ENCODE measurements around the gene HINT3.
A peak's percentile ranks its signal among the peaks of the same experiment; 100 is the strongest.
"Not testable (repeated sequence)": the region's sequence is repeated elsewhere in the genome, so short reads cannot be mapped to it uniquely, and the experiment has no call there.

The HINT3 gene

DNA sequence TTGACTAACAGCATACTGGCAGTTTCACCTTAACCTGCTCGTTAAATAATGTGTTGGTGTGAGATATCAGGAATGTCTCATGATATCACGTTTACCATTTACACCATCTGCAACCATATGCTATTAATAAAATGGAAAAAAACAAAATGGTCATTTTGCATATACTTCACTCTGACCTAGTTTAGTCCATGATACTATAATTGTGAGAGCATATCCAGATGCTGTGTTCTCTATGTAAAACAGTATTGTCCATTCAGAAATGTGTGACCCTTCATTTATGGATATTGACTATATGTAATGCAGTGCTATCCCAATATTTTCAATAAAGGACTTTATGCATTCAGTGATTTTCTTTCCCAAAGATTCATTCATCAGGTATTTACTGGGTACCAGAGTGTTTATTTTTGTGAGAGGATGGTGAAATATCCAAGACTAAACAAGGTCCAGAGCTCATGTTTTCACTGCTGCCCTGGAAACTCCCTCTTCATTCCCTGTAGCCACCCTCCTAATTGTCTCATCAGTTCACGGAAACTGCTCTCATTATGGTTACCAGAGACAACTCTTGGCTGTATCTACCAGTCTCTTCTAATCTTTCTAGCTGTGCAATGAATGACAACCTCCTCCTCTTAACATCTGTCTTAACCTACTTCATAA is 25.7 kb upstream of the HINT3 start:
- TF ChIP-seq, protein P1, sequence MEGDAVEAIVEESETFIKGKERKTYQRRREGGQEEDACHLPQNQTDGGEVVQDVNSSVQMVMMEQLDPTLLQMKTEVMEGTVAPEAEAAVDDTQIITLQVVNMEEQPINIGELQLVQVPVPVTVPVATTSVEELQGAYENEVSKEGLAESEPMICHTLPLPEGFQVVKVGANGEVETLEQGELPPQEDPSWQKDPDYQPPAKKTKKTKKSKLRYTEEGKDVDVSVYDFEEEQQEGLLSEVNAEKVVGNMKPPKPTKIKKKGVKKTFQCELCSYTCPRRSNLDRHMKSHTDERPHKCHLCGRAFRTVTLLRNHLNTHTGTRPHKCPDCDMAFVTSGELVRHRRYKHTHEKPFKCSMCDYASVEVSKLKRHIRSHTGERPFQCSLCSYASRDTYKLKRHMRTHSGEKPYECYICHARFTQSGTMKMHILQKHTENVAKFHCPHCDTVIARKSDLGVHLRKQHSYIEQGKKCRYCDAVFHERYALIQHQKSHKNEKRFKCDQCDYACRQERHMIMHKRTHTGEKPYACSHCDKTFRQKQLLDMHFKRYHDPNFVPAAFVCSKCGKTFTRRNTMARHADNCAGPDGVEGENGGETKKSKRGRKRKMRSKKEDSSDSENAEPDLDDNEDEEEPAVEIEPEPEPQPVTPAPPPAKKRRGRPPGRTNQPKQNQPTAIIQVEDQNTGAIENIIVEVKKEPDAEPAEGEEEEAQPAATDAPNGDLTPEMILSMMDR (IDR thresholded peaks at IDR 0.05; ENCODE audit: extremely low read depth, missing control alignments) = no peak
- DNase-seq (ENCODE audit: low spot score) = no peak

DNA sequence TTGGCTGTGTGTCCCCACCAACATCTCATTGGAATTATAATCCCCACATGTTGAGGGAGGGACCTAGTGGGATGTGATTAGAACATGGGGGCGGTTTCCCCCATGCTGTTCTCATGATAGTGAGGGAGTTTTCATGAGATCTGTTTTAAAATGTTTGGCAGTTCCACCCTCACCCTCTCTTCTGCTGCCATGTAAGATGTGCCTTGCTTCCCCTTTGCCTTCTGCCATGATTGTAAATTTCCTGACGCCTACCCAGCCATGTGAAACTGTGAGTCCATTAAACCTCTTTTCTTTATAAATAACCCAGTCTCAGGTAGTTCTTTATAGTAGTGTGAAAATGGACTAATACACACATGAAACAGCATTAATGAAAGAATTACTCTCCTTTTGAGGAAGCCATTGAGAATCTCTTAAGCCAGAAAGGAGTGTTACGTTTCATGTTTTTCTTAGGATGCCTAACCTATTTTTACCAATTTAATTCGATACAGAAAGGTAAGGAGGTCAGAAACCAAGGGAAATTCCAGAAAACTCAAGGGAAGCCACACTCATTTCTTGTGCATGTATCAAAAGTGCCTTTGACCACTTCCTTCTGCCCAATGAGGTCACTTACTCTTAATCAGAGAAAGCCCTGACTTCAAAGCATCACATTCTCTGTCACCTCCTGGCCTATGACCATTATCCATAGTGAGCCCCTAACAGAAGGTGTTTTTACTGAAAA is 24.7 kb upstream of the HINT3 start:
- DNase-seq (ENCODE audit: low spot score) = peak; percentile 32
- TF ChIP-seq, protein P1 (IDR thresholded peaks at IDR 0.05; ENCODE audit: extremely low read depth, missing control alignments) = no peak

DNA sequence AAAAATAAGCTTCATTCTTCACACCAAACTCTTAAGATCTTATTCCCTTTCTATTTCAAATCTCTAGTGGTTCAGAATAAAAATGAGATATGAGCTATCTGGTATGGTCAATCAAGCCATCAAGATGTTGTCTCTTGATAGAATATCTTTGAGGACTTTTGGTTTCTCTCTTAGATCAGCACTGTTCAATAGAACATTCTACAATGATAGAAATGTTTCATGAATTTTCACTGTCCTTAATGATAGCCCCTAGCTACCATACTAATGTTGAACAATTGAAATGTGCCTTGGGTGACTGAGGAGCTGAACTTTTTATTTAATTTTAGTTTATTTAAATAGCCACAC is 24.1 kb upstream of the HINT3 start:
- DNase-seq (ENCODE audit: low spot score) = no peak
- TF ChIP-seq, protein P1 (IDR thresholded peaks at IDR 0.05; ENCODE audit: extremely low read depth, missing control alignments) = no peak

DNA sequence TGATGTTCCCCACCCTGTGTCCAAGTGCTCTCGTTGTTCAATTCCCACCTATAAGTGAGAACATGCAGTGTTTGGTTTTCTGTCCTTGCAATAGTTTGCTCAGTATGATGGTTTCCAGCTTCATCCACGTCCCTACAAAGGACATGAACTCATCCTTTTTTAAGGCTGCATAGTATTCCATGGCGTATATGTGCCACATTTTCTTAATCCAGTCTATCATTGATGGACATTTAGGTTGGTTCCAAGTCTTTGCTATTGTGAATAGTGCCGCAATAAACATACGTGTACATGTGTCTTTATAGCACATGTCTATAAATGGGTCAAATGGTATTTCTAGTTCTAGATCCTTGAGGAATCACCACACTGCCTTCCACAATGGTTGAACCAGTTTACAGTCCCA is 21.1 kb upstream of the HINT3 start:
- not testable (repeated sequence) for DNase-seq (ENCODE audit: low spot score)

DNA sequence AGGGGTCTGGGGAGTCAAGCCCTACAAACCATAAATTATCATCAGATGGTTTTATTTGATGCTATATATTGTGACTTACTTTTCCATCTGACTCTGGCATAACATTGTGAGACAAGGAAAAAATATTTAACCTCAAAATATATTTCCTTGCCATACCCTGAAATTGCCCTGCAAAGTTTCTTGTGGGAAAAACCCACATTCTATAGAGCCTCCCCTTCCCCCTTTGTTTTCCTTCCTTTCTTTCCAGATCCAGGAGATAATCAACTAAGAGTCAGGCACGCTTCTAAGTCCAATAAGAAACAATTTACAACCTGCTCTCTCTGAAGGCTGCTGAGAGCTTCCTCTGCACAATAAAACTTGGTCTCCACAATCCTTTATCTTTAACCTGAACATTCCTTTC is 17.5 kb upstream of the HINT3 start:
- no peak for DNase-seq (ENCODE audit: low spot score)
- TF ChIP-seq, protein P1 (IDR thresholded peaks at IDR 0.05; ENCODE audit: extremely low read depth, missing control alignments) = no peak

DNA sequence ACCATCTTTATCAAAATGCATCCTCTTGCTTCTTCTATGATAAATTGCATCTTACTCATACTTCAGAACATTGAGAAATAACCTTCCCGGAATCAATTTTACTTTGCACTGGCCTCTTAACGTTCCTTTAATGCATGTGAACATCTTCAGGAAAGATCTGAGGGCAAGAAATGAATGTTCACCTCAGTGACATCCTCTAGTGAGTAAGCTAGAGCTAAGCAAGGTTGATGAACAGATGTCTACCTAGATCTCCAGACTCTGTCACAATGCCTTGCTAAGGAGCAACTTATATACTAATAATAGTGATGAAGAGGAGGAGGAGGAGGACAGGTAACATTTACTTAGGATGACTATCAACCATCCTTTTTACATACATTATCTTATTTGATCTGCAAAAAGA is 16.8 kb upstream of the HINT3 start:
- no peak for DNase-seq (ENCODE audit: low spot score)

DNA sequence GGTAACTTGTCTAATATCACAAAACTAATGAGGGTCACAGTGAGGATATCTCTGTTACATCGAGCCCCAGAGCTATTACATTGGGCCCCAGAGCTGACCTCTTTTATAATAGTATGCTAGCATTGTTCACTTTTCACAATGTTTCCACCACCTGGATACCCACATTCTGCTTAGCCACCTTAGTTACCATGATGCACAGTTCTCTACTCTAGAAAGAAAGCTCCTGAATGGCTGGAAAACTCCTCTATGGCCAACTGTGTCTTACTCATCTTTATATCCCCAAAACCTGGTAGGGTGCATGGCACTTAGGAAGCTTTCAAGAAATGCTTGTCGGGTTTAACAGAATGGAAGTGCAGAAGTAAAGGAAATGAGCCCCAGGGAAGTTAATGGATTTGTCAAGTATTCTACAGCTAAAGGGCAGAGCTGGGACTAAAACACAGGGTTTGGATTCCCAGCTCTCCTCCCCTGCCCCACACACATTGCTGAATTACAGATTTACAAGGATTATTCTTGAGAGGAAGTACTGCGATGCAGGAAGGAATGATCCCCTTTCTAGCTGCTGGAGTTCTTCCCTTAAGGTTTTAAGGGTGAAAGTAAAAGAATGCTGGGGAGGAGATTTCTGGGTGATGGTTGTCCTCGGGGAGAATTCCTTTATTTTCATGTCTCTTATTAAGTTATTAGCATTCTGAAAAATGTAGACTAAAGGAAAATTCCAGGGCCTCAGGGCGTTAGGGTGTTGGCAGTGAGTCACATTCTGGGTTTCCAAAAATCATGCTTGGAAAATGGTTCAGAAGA is 16.1 kb upstream of the HINT3 start:
- DNase-seq (ENCODE audit: low spot score) = no peak
- TF ChIP-seq, protein P1 (IDR thresholded peaks at IDR 0.05; ENCODE audit: extremely low read depth, missing control alignments) = no peak

More for the DNA sequence above, 16.8 kb upstream of the HINT3 start:
- TF ChIP-seq, protein P1 (IDR thresholded peaks at IDR 0.05; ENCODE audit: extremely low read depth, missing control alignments) = no peak
